NCI-H1436 (cell line): ENCODE measurements around the gene RGS3.
"Not testable (repeated sequence)": the region's sequence is repeated elsewhere in the genome, so short reads cannot be mapped to it uniquely, and the experiment has no call there.

ENCODE experiments used
- DNase-seq: peaks from one replicate; lab custom pipeline; 2025; lab: John Stamatoyannopoulos, UW

RGS3 gene

GRCh38 chr9:113488490-113488889 is 25.0 kb downstream of the RGS3 start:
- no peak for DNase-seq

GRCh38 chr9:113491147-113491546 is 27.6 kb downstream of the RGS3 start:
- DNase-seq = not testable (repeated sequence)

GRCh38 chr9:113492343-113493202 is 29.0 kb downstream of the RGS3 start:
- peak; percentile 7 for DNase-seq

GRCh38 chr9:113493203-113493520 is 29.6 kb downstream of the RGS3 start:
- DNase-seq = no peak

GRCh38 chr9:113495526-113495925 is 32.0 kb downstream of the RGS3 start:
- DNase-seq = no peak

- no peak for DNase-seq
Observed at GRCh38 chr9:113497051-113497450, 33.5 kb downstream of the RGS3 start.

- no peak for DNase-seq
Observed at GRCh38 chr9:113499153-113499875, 35.8 kb downstream of the RGS3 start.

- DNase-seq = no peak
Observed at GRCh38 chr9:113499876-113500497, 36.5 kb downstream of the RGS3 start.

- DNase-seq = no peak
Observed at GRCh38 chr9:113501129-113501686, 37.7 kb downstream of the RGS3 start.

- no peak for DNase-seq
Observed at GRCh38 chr9:113501852-113502251, 38.3 kb downstream of the RGS3 start.

- DNase-seq = no peak
Observed at GRCh38 chr9:113502427-113503034, 39.0 kb downstream of the RGS3 start.

- DNase-seq = no peak
Observed at GRCh38 chr9:113503131-113503541, 39.6 kb downstream of the RGS3 start.

GRCh38 chr9:113503613-113504211 is 40.2 kb downstream of the RGS3 start:
- DNase-seq = no peak

- no peak for DNase-seq
Observed at GRCh38 chr9:113504725-113505590, 41.4 kb downstream of the RGS3 start.

- no peak for DNase-seq
Observed at GRCh38 chr9:113506090-113506589, 42.6 kb downstream of the RGS3 start.

GRCh38 chr9:113507256-113507655 is 43.7 kb downstream of the RGS3 start:
- no peak for DNase-seq

- DNase-seq = no peak
Observed at GRCh38 chr9:113508111-113508749, 44.7 kb downstream of the RGS3 start.

GRCh38 chr9:113509463-113509862 is 45.9 kb downstream of the RGS3 start:
- DNase-seq = no peak

- DNase-seq = no peak
Observed at GRCh38 chr9:113511047-113511521, 47.6 kb downstream of the RGS3 start.
